SKM-1 treated with dmso at 0.1 percent for 144 hours (cell line): Measurements from ENCODE around the gene ADAM12.
"Not testable (repeated sequence)": the region's sequence is repeated elsewhere in the genome, so short reads cannot be mapped to it uniquely, and the experiment has no call there.

Source experiments
- DNase-seq: peaks from one replicate; lab custom pipeline; 2025; ENCODE audit not compliant: unreplicated experiment; lab: John Stamatoyannopoulos, UW

ADAM12 gene

DNA sequence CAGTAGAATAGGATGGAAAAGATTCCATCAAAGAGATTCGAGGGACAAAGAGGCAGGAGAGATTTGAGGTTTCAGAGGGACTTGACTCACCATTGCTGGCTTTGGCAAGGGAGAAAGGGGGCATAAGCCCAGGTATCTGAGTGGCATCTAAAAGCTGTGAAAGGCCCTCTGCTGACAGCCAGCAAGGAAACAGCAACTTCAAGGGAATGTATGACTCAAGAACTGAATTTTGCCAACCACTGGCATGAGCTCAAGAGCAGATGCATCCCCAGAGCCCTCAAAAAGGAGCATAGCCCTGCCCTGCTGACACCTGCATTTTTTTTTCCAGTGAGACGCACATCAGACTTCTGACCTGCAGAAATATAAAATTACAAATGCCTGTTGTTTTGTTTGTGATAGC, 19.6 kb upstream of the ADAM12 start:
- no peak for DNase-seq

DNA sequence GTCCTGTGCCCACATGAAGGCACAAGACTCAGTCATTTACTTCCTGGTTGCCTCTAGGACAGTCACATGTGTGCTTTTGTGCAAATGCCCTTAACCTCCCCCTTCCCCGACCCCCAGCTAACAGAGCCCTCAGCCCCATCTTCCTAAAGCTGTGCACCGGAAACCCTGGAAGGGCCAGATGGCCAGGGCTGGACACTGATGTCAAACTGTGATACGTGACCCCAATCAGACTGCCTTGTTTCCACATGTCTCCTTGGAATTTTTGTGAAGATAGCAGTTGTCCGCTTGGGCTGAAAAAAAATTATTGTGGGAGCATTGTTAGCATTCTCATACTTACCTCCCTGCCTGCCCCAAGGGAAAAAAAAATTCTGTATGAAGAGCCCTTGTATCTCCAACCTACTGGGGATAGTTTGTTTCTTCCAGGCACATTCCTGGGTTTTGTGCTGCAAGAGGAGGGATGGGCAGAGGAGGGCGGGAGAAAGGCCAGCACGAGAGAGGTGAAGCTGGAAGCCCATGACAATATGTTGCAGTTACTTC, 17.0 kb upstream of the ADAM12 start:
- DNase-seq, result no peak

DNA sequence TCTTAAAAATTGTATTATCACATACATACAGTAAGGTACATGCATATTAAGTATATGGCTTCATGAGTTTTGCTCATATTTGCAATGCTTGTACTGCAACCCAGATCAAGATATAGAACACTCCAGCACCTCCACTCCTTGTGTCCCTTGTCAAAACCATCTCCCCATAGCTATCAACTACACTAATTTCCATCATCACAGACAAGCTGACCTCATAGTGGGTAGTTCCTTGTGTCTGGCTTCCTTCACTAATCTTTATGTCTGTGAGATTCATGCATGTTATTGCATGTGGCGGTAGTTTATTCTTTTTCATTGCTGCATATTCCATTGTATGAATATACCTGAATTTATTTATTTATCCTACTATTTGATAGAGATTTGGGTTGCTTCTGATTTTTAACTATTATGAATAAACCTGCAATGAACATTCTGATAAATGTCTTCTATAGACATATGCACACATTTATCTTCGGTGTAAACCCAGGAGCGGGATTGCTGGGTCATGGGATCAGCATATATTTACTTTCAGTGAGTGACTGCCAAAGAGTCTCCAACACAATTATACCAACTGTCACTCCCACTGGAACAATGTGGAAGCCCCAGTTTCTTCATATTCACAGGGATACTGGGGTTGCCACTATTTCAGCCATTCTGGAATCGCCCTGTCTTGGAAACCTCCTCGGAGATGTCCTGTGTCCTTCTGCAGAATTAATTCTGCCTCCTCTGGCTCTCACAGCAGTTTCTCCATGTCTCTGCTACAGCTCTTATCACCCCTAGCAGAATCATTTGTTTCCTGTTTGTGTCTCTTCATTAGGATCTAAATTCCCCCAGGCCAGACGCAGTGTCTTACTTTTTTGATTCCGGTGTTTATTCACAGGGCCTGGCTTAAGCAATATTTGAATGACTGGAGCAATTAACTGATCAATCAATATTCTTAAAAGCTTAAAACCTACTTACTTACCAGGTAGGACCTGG, 14.7 kb upstream of the ADAM12 start:
- no peak for DNase-seq

DNA sequence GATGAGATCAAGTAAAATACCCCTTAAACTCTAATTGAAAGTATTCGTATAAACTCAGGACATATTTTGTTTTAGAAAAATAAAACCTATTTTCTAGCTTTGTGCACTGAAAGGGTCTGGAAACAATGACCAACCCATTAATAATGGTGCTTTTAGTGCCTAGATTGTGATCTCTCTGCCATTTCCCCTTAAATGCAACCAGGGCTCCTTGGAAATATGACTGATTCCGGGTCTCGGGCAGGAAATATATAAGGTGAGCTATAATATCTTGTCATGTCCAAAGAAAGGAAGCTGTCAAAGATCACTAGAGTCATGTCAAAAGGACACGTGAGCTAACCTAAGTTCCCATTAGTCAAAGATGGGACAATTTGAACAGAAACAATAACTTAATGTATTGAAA, 12.4 kb upstream of the ADAM12 start:
- no peak for DNase-seq

DNA sequence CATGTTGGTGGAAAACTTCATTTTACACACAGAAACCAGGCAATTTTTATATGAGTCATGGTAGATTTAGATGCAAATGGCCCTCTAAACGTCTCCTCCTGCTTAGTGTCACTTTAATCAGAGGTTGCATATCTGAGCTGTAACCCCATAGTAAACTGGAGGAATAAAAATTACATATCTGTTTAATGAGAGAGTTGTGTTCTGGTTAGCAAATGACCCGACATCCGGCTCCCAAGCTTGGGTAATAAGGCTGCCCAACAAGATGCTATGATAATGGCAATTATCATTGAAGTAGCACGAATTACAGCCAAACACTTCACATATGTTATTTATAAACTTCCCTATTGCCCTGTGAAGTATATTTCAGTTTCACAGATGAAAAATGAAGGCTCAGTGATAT, 10.6 kb upstream of the ADAM12 start:
- DNase-seq, result no peak

DNA sequence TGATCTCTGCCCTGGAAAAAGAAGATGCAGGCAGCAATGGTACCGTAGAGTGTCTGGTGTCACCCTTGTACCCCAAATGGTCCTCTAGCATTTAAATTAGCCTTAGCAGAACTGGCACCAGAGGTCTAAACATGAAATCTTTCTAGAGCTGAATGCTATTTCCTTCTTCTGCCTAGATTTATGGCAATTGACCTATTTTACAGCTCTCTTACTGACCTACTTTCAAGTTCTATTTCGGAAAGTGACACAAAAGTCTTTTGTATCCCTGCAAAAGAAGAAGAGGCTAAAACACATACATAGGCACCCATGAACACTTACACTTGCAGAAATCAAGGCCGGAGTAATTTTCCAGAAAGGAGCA, 10.1 kb upstream of the ADAM12 start:
- DNase-seq, result no peak

DNA sequence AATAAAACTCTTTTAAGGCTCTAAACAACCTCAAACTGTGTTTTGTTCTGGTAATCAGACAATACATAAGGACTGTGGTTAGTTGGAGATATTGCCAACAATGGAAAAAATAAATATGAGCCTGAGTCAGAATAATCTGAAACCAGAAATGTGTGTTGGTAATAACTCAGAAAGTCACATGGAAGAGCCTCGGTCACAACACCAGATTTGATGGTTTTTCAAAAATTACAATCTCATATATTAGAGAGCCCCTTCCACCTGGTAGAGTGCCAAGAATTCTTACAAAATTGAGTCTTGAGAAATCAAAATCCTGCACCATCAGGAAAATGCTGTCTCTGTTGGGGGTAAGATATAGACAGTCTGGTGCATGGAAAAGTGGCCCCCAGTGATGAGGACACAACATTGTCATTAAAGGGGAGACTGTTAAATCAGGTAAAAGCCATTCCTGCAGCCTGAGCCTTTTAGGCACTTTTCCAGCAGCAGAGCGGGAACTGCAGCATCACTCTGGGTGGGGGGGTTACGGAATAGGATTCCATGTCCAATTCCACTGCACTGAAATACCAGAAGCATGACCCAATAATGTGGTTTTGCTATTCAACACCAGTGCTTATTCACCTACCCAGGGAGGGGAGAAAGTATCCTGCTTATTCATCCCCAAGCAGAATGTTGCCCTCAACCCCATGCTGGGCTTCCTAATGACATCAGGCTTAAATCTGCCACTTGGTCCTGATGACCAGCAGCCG, 9.5 kb upstream of the ADAM12 start:
- DNase-seq, result no peak

DNA sequence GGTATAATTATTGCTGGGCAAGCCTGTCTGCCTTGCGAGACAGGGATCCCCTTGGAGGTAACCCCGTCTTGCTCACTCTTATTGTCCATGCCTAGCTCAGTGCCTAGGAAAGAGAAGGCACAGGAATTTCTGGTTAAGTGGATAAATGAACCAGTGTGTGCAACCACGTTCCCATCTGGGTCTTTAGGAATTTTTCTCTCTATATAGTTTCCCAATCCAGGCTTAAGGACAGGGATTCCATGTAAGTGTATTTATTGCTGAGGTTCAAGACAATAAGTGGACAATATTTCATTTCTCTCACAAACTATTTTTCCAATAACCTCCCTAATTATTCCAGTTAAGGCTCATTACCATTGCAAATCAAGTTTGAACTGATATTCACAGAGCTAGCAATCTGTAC, 8.9 kb upstream of the ADAM12 start:
- no peak for DNase-seq

DNA sequence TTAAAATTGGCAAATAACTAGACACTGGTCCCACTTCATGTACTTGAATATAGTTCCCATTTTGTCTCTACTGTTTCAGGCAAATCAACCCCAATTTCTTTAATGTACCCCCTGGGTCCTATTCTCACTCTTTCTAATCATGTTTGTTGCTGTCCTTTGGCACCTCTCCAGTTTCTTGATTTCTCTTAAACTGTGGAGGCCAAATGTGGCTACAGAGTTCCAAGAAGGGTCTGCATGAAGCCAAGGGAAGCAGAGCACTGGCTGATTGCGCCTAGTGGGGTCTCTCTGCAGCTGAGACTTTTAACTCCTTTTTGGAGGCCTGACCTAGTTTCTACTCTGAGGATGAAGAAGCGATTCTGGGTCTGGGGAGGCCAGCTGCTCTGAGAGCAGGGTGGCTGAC, 6.7 kb upstream of the ADAM12 start:
- no peak for DNase-seq

DNA sequence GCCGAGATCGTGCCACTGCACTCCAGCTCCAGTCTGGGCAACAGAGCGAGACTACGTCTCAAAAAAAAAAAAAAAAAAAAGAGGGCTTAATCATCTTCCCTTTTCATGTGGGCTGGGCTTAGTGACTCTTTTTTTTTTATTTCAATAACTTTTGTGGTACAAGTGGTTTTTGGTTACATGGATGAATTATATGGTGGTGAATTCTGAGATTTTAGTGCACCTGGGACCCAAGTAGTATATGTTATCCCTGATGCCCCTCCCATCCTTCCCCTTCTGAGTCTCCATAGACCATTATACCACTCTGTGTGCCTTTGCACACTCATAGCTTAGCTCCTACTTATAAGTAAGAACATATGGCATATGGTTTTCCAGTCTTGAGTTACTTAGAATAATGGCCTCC, 4.8 kb upstream of the ADAM12 start:
- DNase-seq, result no peak

DNA sequence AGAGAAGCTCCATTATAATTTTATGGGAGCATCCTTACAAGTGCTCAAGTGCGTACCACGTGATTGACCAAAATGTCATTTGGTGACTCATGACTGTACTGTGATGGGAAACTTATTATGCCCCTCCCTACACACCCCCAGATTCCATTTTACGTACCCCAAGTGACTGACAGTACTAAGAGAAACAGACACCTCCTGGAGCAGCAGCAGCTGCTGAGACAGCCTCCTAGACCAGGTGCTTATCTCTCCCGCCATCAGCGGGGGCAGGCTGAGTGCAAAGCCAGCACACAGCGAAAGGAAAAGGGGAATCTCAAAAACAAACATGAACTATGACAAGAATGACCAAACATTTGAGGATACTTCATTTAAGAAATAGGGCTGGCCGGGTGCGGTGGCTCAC, 4.2 kb upstream of the ADAM12 start:
- no peak for DNase-seq

DNA sequence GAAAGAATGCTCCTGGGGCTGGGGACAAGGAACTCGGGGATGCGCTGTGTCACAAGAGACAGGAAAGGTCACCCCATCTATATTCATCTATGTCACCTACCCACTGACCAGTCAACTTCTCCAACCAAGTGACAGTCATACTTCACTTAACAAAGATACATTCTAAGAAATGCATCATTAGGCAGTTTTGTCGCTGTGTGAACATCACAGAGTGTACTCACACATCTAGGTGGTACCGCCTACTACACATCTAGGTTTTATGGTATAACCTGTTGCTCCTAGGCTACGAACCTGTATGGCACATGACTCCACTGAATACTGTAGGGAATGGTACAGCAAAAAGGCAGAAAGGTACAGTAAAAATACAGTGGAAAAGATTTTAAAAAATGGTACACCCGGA, 3.8 kb upstream of the ADAM12 start:
- no peak for DNase-seq

DNA sequence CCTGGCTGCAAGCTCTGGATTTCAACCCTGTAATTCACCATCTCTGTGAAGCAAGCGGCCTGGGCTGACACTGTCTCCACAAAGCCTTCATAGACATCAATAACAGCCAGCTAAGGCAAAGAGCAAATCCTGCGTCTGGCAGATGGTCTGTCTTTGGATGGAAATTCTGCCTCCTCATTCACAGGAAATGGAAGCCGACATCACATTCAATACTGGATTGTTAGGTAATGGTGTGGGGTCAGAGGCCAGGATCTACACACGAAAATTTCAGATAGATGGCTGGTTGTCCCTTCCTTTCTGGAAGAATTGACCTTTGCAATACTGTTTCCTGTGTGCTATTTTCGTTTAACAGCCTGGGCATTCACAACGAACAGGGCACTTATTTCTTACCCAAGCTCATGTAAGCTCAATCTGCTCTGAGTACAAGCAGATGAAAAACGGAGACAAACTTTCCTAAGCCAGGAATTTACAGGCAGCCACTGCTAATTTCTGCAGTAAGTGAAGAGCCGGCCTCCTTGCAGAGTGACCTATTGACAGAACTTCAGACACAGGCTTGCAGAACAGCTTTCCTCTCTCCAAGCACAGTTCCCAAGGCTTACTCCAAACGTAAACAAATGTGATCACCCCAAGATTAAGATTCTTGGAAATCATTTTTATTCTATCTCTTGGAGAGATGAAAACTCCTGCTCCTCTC, 3.1 kb upstream of the ADAM12 start:
- DNase-seq, result no peak

DNA sequence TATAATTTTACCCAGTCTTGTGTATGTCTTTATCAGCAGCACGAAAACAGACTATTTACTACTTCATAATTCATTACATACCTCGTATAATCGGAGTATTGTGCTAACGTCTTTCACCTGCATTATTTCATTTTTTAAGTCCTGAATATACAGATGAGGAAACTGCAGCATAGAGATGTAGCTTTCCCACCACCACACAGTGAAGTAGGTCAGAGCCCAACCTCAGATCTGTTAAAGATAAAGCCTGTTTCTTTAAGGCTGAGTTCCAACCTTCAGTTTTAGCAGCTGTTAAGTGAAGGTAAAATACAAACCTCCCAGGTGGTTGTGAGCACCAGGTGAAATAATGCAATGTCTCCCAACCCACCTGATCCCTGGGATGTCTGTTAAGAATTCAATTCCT, 2.0 kb upstream of the ADAM12 start:
- no peak for DNase-seq

DNA sequence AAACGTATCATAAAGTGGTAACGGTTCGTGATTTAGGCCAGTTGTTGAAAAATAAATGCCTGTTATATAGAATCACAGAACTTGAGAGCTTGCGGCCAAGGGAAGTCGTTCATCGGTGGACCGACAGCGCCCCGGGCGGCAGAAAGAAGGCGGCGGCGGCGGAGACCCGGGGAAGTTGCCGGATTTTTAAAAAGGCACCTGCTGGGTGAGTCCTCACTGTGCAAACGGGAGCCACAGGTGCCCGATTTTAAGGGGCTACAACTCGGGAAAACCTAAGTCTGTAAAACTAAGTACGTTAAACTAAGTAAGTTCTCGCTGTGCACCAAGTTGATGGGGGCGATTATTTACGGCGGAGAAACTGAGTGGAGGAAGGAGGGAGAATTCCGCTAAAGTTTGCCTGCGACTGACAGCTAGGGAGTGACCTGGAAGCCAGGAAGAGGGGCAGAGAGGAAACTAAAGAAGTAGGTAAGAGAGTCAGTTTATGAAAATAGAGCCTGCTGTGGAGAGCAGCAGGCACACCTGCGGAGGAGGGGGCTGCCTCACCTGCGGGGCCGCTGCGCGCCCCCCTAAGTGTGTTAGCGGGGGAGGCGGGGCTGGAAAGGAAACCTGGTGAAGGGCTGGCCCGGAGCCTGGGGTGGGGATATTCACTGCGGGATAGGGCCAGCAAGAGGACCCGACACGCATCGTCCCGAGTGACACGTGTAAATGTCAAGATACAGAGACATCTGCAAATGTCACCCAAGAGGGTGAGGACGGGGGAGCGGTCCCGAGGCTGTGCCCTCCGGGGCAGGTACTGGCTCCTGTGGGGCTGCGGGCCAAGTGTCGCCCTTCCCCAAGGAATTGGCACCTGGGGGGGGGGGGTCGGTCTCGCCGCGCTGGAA, 996 bp downstream of the ADAM12 start:
- DNase-seq, result no peak

DNA sequence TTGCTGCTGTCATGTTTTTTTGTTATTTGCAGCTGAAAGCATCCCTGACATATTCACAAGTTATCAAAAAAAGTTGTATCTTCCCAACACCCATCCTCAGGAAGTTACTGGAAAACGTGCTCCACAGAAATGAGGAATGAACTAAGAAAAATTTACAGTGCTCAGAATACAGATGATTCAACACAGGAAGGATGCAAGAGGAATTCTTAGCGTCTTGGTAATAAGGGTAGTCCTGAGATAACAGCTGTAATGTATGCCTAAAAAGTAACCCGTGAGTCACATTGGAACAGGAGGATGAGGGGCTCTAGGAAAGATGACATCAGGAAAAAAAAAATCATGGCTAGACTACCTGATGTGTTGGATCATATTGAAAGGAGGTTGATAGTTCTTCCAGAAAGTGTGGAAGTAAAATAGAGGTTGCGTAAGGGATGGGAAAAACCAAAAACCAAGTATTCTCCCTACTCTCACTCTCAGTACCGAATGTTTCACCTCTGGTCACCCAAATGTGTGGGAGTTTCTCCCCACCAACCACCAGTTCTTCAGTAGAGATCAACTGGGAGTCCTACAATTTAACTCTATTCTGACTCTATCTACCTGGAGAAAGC, 3.9 kb downstream of the ADAM12 start:
- no peak for DNase-seq

DNA sequence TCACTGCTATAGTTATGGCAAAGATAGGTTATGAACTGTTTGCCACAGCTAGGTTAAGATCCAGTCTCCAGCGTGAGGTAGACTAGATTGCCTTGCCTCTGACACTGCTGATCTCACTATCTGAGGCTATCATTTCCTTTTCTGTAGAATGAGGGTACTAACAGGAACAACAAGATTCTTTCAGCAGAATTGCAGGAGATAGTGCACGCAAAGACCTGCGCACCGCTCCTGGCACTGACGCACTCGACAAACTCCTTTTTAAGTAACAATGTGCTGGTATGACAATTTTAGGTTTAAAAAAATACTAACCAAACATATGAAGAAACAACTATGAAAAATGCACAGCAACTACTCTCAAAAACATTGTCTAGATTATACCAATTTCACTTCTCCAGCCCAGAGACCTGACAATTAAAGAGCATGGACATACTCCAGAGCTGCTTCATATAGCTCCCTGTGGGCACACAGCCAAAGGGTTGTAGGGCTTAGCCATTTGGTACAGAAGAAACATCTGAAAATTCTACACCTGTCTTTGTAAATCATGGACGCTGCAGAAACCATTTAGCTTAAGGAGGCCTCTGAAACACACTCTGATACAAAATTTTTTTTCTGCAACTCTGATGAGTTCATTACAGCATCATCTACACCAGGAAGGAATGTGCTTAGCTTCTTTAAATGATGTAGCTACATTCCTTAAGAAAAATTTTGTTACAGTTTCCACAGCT, 7.8 kb downstream of the ADAM12 start:
- DNase-seq, result no peak

DNA sequence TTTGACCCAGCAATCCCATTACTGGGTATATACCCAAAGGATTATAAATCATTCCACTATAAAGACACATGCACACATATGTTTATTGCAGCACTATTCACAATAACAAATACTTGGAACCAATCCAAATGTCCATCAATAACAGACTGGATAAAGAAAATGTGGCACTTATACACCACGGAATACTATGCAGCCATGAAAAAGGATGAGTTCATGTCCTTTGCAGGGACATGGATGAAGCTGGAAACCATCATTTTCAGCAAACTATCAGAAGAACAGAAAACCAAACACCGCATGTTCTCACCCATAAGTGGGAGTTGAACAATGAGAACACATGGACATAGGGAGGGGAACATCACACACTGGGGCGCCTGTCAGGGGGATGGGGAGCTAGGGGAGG, 9.1 kb downstream of the ADAM12 start:
- not testable (repeated sequence) for DNase-seq

DNA sequence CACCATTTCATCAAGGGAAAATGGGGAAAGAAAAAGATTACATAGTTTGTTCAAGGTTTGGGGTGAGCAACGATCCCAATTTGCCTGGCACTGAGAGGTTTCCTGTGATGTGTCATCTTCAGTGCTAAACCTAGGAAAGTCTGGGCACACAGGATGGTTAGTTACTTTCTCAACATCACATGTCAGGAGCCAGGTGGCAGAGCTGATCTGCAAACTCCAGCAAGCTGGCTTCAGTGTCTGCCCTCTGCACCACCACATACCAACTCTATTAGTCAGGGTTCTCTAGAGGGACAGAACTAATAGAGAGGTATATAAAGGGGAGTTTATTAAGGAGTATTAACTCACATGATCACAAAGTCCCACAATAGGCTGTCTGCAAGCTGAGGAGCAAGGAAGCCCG, 11.3 kb downstream of the ADAM12 start:
- DNase-seq, result no peak
